Activated T-helper 1 cell treated with anti-CD3 and anti-CD28 coated beads, Interleukin-2, amount 50 U/mL, for 16 hours (primary cell): Measurements from ENCODE around the gene HRH3.

Experiments
- DNase-seq, 2 donors: peaks; one replicate each; pipeline ENCODE4 v3.0.0-alpha.2; 2020; ENCODE audit warnings: low read depth in 1 of 2, low spot score in 1 of 2

The HRH3 gene

GRCh38 chr20:62219992-62220665, at the start of gene HRH3:
Gene HRH3 (minus strand): TSS chr20:62220278. CDS start chr20:62219970, 308 bp downstream.
- peak in 1 of 2 donors; percentile 13 for DNase-seq

- no peak for DNase-seq
Observed at GRCh38 chr20:62269871-62270270, 49.8 kb upstream of the HRH3 start.

DNA sequence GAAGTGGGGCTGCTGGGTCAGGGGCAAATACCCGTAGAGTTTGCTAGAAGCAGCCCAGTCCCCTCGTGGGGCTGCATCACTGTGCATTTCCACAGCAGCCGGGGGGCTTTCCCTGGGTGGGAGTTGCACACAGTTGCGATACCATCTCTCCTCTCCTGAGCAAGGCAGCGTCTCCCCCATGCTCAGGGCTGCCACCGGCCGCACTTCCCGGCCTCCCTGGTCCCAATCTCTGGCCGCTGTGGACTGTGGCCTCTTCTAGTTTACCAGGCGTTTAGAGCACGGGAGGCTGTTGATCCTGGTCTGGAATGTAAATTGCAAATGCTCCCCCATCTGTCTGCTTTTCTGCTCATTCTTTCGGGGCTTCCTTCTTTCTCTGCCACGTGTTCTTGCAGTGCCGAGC, 49.3 kb upstream of the HRH3 start:
- no peak for DNase-seq

GRCh38 chr20:62268228-62268900, 48.3 kb upstream of the HRH3 start:
- DNase-seq: no peak

- DNase-seq: no peak
Observed at GRCh38 chr20:62267543-62267942, 47.5 kb upstream of the HRH3 start.

DNA sequence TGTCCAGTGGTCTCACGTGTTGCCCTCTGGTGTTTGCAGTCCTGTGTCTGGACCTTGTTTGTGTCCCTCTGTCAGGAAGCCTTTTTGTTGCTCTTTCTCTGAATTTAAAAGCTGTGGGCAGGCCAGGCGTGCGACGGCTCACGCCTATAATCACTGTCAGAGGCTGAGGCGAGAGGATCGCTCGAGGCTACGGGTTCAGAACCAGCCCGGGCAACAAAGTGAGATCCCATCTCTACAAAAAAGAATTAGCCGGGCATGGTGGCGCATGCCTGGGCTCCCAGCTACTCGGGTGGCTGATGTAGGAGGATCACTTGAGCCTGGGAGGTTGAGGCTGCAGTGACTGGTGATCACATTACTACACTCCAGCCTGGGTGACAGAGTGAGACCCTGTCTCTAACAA, 46.8 kb upstream of the HRH3 start:
- no peak for DNase-seq

DNA sequence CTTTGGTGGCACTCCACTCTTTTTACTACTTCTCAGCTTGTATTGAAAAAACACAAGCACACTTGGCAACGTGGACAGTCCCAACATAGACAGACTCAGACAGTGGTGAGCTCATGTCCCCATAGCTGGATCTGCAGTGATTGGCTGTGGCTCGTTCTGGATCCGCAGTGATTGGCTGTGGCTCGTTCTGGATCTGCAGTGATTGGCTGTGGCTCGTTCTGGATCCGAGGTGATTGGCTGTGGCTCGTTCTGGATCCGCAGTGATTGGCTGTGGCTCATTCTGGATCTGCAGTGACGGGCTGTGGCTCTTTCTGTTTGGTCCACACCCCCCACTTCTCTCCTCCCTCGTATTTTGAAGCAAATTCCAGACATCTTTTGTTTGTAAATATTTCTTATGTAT, 46.3 kb upstream of the HRH3 start:
- no peak for DNase-seq

DNA sequence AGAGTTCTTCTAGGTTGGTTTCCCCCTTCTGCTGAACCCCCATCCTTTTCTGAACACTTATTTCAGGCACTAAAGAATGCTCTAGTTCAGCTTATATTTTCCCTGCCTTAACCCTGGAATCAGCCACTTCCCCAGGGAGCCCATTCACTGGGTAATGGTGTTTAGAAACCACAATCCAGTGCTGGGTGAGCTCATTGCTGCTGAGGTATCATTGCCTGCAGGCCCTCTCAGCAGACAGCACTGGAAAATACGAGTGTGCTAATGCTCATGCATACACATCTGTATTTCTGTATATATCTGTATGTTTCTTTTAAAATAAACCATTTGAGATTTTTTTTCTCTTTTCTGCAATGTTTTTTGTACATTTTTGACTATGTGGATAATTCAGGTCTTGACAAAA, 45.3 kb upstream of the HRH3 start:
- DNase-seq: no peak

DNA sequence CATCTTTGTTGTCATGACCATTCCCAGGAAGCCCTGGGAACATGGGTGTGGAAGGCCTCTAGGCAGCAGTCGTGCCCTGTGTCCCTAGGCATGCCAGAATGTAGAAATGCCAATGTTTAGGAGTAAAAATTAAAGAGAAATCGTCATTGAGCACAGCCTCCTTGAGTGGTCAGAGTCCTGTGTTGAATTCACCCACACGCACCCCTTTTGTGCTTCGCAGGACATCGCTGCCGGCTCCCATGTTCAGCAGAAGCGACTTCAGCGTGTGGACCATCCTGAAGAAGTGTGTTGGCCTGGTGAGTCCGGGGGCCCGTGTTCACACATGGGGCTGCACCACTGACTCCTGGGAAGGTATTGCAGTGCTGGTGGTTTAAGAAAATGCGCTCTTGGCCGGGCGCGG, 43.3 kb upstream of the HRH3 start:
- DNase-seq: no peak

- DNase-seq: no peak
Observed at GRCh38 chr20:62262064-62262463, 42.0 kb upstream of the HRH3 start.

DNA sequence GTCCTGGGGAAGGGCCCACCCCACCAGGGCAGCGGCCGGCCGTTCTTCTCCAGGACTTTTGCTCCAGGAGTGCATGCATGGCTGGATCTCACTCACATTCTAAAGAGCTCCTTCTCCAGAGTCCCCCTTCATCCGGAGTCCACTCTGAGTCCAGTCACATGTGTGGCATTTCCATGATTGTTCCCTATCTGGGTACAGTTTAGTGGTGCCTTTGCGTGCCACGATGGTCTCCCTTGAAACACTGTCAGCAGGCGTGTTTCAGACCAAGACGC, 39.2 kb upstream of the HRH3 start:
- DNase-seq: no peak

- DNase-seq: no peak
Observed at GRCh38 chr20:62258499-62259293, 38.6 kb upstream of the HRH3 start.

GRCh38 chr20:62255976-62256375, 35.9 kb upstream of the HRH3 start:
- no peak for DNase-seq

GRCh38 chr20:62254021-62254724, 34.1 kb upstream of the HRH3 start:
- no peak for DNase-seq

- no peak for DNase-seq
Observed at GRCh38 chr20:62253398-62253797, 33.3 kb upstream of the HRH3 start.

DNA sequence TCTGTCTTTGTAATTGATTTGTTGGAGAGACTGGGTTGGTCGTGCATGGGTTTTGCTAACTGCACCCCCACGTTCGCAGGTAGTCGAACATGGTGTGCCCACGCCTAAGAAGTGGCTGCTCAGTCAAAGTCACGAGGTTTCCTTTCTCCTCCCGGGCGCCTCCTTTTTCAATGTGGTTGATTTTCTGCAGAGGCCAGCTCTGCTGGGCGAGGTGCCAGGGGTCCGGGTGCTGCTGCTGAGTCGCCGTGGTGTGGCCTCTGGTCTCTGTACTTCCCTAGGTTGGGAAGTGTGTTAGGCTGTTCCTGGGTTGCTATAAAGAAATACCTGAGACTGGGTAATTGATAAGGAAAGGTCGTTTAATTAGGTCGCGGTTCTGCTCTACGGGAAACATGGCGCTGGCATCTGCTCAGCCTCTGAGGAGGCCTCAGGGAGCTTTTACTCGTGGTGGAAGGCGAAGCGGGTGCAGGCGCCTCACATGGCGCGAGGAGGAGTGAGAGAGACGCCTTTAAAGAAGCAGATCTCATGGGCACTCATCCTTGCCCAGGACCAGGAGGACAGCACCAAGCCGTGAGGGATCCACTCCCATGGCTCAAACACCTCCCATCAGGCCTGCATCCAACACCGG, 32.4 kb upstream of the HRH3 start:
- no peak for DNase-seq

- no peak for DNase-seq
Observed at GRCh38 chr20:62248890-62249560, 28.9 kb upstream of the HRH3 start.

DNA sequence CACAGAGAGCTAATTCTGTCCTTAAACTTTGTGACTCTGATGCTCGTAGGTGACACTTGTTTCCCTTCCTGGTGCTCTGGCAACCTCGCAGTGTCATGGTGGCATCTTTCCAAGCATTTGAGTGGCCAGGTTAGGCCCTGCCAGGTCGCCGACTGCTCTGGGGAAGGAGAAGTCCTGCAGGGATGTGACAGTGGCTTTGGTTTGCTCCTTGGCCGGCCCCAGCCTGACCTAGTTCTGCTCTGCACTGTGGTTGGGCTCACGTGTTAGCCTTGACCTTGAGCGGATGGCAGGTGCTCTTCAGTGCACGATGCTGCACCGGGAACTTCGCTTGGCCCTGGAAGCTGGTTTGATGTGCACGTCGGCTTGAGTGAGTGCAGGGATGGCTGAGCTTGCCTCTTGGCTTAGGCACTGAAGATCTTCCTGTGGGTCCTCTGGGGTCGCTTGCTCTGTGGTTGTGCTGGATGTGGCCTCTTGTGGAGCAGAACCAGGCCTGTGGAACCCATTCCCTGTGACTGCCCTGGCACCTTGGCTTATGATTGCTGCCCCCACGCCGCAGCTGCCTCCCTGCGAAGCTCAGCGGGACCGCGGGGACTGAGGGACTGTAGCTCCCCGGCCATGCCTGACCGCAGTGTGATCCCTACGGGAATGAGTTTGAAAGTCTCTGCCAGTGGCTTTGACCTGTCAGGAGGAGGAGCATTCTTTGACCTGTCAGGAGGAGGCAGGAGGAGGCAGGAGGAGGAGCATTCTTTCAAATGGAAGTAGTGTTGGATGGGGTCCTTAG, 27.0 kb upstream of the HRH3 start:
- no peak for DNase-seq

- DNase-seq: no peak
Observed at GRCh38 chr20:62246431-62246830, 26.4 kb upstream of the HRH3 start.

- no peak for DNase-seq
Observed at GRCh38 chr20:62245911-62246280, 25.8 kb upstream of the HRH3 start.
